BE2C (cell line): ENCODE data around the gene NFS1.

Experiments used
- DNase-seq: peaks from one replicate; pipeline ENCODE4 v3.0.0-alpha.2; 2020
- H3K27me3 ChIP-seq: fragments of 250-450 bp; sonication (Bioruptor Pico); 2 replicates; pipeline ENCODE4 v1.5.1; 2020; ENCODE audit warnings: mild to moderate bottlenecking
- H3K36me3 ChIP-seq: fragments of 250-450 bp; sonication (Bioruptor Pico); 2 replicates; pipeline ENCODE4 v1.5.1; 2020; ENCODE audit warnings: mild to moderate bottlenecking
- H3K4me1 ChIP-seq: fragments of 250-450 bp; sonication (Bioruptor Pico); 2 replicates; pipeline ENCODE4 v1.5.1; 2020
- H3K4me3 ChIP-seq: 2 replicates; pipeline ENCODE4 v1.5.1; 2011; ENCODE audit warnings: low read depth, low read length
- H3K9me3 ChIP-seq: fragments of 250-450 bp; sonication (Bioruptor Pico); 2 replicates; pipeline ENCODE4 v1.5.1; 2020
- CTCF ChIP-seq: IDR thresholded peaks from 2 replicates; pipeline ENCODE4 v1.5.1; 2012; ENCODE audit warnings: mild to moderate bottlenecking, low read depth, low read length

Gene NFS1

GRCh38 chr20:35641743-35642142, 57.4 kb downstream of the NFS1 start:
- H3K4me3 ChIP-seq: no peak overlapping the region
- H3K36me3 ChIP-seq: peaks cover 6% of the 10 kb centered on the region
- H3K9me3 ChIP-seq: no peaks in the 10 kb centered on the region
- no peaks in the 10 kb centered on the region for H3K27me3 ChIP-seq
- no peak for DNase-seq
- H3K4me1 ChIP-seq: no peaks in the 10 kb centered on the region
- no peak for TF ChIP-seq CTCF

DNA sequence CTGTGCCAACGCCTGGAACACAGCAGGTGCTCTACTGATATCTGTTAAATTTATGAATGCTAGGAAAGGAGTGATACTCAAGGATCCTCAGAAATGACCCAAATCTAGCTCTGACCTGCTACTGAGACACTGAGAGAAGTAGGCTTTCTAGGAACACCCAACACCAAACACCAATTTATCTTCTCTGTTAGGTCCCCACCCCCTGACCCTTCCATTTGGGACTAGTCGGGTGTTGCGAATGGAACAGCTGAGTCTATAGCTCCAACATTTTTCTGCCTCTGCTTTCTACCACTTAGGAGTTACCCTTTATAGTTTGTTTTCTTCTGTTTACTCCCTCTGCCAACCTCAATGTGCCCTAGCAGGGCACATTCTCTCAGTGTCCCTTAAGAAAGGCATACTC, 58.4 kb downstream of the NFS1 start:
- no peak for DNase-seq
- Histone ChIP-seq H3K36me3 (peaks cover 5% of the 10 kb centered on the region), H3K4me1 (no peaks in the 10 kb centered on the region), H3K4me3 (no peak overlapping the region), H3K27me3 (no peaks in the 10 kb centered on the region), H3K9me3 (no peaks in the 10 kb centered on the region)
- no peak for TF ChIP-seq CTCF

DNA sequence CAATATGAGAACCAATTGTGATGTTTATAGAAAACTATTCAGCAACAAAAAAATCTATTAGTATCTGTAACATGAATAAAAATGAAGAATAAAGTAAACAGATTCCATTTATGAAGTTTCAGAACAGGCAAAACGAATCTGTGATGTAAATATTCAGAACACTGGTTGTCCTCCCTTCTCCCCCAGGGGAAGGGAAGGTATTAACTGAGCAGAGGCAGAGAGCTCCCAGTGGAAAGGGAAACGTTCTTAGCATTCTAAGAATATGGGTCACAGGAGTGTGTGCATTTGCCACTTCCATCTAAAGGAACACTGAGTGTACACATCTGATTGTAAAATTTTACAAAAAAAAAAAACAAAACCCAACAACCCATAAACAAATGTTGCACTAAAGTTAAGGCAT, 60.4 kb downstream of the NFS1 start:
- TF ChIP-seq CTCF: no peak
- no peak for DNase-seq
- Histone ChIP-seq H3K36me3 (no peaks in the 10 kb centered on the region), H3K9me3 (no peaks in the 10 kb centered on the region), H3K4me3 (no peak overlapping the region), H3K4me1 (no peaks in the 10 kb centered on the region), H3K27me3 (no peaks in the 10 kb centered on the region)

DNA sequence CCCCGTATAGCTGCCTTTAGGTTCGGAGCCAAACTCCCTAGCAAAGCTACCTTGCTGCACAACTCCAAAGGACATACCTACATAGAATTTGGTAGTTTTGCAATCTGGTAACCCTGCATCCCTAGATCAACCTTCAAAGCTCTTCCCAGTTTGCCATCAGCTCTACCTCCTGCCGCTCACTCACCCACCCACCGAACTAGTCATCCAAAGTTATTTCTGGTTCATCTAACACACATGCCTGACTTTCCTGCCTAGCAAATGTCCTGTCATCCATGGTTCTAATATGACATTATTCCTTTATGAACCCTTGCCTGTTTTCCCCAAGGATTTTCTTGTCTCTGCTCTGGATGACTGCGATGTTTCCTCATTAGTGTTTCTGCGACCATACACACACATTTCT, 61.9 kb downstream of the NFS1 start:
- H3K27me3 ChIP-seq: no peaks in the 10 kb centered on the region
- no peak overlapping the region for H3K4me3 ChIP-seq
- H3K9me3 ChIP-seq: no peaks in the 10 kb centered on the region
- TF ChIP-seq CTCF: no peak
- no peaks in the 10 kb centered on the region for H3K4me1 ChIP-seq
- no peak for DNase-seq
- H3K36me3 ChIP-seq: peaks cover 5% of the 10 kb centered on the region

- DNase-seq: no peak
- no peaks in the 10 kb centered on the region for H3K4me1 ChIP-seq
- H3K9me3 ChIP-seq: no peaks in the 10 kb centered on the region
- peaks cover 17% of the 10 kb centered on the region for H3K36me3 ChIP-seq
- H3K4me3 ChIP-seq: no peak overlapping the region
- no peak for TF ChIP-seq CTCF
- no peaks in the 10 kb centered on the region for H3K27me3 ChIP-seq
These were observed 63.1 kb downstream of the NFS1 start for GRCh38 chr20:35636095-35636494.

- no peak for TF ChIP-seq CTCF
These were observed 63.5 kb downstream of the NFS1 start for GRCh38 chr20:35635652-35636051.

More at GRCh38 chr20:35635652-35636051, 63.5 kb downstream of the NFS1 start:
- Histone ChIP-seq H3K9me3 (no peaks in the 10 kb centered on the region), H3K36me3 (peaks cover 21% of the 10 kb centered on the region), H3K4me3 (no peak overlapping the region), H3K27me3 (no peaks in the 10 kb centered on the region), H3K4me1 (no peaks in the 10 kb centered on the region)
- no peak for DNase-seq
